Thyroid gland (tissue), 4 donors: ENCODE measurements around the gene ATXN7L1.

ENCODE experiments used
- CTCF ChIP-seq, 6 experiments: fragments of 200-600 bp in 3 of 6; fragments of 450-650 bp in 3 of 6; sonication (generic) in 3 of 6; IDR thresholded peaks; one replicate each; pipeline ENCODE4 v1.5.1; 2016 to 2019; ENCODE audit warnings: antibody characterized with exemption in 6 of 6, mild to moderate bottlenecking in 2 of 6, inconsistent platforms in 1 of 6, moderate library complexity in 1 of 6
- POLR2A ChIP-seq, 2 donors: fragments of 450-650 bp; IDR thresholded peaks; one replicate each; pipeline ENCODE4 v1.6.1; 2017; ENCODE audit warnings: antibody characterized with exemption in 2 of 2, mild to moderate bottlenecking in 2 of 2, moderate library complexity in 1 of 2

GRCh38 chr7:105655500-105656380 is 220.7 kb downstream of the ATXN7L1 start:
- TF ChIP-seq CTCF (IDR thresholded peaks at IDR 0.05) = no peak
- TF ChIP-seq POLR2A (IDR thresholded peaks at IDR 0.05) = no peak
